ENCODE results near the gene DNAH3.

Gene DNAH3

DNA sequence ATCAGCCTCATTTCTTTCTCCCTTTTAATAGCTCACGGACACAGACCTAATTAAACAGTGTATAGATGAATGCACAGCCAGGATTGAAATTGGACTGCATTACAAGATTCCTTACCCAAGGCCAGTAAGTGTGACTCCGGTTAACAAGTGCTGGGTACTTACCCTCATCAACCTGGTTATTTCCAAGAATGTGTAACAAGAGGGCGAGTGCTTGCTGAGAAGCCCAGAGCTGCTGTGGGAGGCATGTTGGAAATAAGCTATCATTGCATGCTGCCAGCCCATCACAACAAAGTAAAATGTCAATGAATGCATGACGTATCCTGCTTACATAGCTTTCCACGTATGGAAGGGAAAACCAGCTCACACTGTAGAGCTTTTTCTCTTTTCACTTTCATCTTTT is 230.6 kb downstream of the DNAH3 start:
- no peak overlapping the region for H3K4me3 ChIP-seq (ENCODE audit: low read depth, low read length)
- in situ Hi-C loops (cut with HindIII; ENCODE audit: low sequenced_read_pairs), result no loop called here
- DNase-seq (ENCODE audit: low read depth), result no peak
- TF ChIP-seq, protein P1, sequence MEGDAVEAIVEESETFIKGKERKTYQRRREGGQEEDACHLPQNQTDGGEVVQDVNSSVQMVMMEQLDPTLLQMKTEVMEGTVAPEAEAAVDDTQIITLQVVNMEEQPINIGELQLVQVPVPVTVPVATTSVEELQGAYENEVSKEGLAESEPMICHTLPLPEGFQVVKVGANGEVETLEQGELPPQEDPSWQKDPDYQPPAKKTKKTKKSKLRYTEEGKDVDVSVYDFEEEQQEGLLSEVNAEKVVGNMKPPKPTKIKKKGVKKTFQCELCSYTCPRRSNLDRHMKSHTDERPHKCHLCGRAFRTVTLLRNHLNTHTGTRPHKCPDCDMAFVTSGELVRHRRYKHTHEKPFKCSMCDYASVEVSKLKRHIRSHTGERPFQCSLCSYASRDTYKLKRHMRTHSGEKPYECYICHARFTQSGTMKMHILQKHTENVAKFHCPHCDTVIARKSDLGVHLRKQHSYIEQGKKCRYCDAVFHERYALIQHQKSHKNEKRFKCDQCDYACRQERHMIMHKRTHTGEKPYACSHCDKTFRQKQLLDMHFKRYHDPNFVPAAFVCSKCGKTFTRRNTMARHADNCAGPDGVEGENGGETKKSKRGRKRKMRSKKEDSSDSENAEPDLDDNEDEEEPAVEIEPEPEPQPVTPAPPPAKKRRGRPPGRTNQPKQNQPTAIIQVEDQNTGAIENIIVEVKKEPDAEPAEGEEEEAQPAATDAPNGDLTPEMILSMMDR (IDR thresholded peaks at IDR 0.05; ENCODE audit: low read depth, low read length, missing control alignments), result no peak

DNA sequence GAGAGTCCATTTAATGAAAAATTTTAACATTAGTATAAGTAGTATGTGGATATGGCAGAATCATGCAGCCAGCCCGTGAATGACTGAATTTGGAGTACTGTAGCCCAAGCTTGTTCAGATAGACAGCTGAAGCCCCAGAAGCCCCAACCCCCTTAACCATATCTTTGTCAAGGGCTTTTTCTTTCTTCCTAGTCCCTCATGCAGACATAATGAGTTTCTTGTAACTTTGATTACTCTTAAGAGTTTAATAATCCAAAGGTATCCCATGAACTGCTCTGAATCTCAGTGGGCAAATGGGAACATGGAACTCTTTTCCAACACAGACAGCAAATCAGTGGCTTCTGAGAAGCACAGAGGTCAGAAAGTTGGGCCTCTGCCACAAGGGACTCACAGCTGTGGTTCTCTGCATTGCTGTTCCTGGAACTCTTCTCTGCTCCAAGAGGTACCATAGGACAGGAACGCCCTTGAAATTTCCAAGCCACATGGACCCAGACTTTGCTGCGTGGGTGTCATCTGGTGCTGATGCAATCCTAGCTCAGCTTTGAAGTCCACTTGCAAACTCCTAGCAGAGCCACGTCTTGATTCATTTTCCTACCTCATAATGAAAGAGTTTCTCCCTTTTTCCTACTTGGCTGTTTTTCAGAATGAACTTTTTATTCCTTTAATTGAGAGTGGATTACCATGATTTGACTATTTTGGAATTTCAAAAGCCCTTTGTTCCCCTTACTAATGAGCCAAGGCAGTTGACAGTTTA is 232.0 kb downstream of the DNAH3 start:
- H3K4me3 ChIP-seq (ENCODE audit: low read depth, low read length), result no peak overlapping the region
- DNase-seq (ENCODE audit: low read depth), result no peak
- in situ Hi-C loops (cut with HindIII; ENCODE audit: low sequenced_read_pairs), result no loop called here
- TF ChIP-seq, protein P1 (IDR thresholded peaks at IDR 0.05; ENCODE audit: low read depth, low read length, missing control alignments), result no peak

DNA sequence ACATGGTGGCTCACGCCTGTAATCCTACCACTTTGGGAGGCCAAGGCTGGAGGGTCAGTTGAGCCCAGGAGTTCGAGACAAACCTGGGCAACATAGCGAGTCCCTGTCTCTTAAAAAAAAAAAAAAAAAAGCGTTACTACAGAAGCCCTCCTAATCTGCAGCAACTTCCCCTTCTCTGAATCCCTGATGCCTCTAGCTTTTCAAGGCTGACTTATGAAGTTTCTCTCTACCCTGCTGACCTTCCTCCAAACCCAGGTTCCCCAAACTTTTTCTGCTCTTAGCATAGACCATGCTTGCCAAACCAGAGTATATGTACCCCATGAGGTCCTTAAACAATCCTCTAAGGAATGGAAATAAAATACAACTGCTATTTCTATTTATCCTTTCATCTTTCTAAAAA is 233.7 kb downstream of the DNAH3 start:
- no peak overlapping the region for H3K4me3 ChIP-seq (ENCODE audit: low read depth, low read length)
- in situ Hi-C loops (cut with HindIII; ENCODE audit: low sequenced_read_pairs), result no loop called here
- TF ChIP-seq, protein P1 (IDR thresholded peaks at IDR 0.05; ENCODE audit: low read depth, low read length, missing control alignments), result no peak
- no peak for DNase-seq (ENCODE audit: low read depth)

DNA sequence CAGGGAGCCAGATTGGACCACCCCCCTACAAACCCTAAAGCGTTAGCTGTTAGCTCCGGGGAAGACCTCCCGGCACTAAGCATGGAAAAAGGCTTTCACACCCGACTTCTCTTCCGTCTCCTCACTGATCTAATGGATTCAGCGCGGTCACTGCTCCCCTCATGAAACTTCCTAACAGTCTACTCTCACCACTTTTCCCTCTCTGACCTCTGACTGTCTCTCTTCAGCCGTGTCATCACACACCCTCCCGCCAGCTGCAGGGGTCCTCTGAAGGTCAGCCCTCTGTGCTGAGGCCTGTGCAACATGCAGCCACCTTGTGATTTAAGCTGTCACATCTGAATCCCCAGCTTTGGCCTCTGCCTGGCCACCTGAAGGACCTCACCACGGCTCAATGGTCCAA is 234.4 kb downstream of the DNAH3 start:
- H3K4me3 ChIP-seq (ENCODE audit: low read depth, low read length), result no peak overlapping the region
- in situ Hi-C loops (cut with HindIII; ENCODE audit: low sequenced_read_pairs), result no loop called here
- TF ChIP-seq, protein P1 (IDR thresholded peaks at IDR 0.05; ENCODE audit: low read depth, low read length, missing control alignments), result no peak
- no peak for DNase-seq (ENCODE audit: low read depth)

DNA sequence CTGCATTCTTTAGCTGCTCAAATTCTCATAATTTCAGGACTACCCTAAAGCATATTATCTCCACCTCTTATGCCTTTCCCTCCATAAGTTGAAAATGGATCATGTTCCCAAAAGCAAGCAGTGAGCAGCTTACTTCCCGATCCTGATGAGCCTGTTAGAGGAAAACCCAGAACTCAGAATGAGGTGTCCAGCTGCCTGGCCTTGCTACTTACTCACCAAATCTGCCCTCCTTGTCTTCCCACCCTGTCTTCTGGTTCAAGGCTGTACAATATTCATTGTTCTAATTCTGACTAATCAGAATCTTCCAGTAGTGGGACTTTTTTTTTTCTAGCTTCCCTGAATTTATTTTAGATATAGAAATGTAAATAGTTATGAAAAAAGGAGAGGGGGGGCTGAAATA is 239.3 kb downstream of the DNAH3 start:
- H3K4me3 ChIP-seq (ENCODE audit: low read depth, low read length), result no peak overlapping the region
- in situ Hi-C loops (cut with HindIII; ENCODE audit: low sequenced_read_pairs), result no loop called here
- TF ChIP-seq, protein P1 (IDR thresholded peaks at IDR 0.05; ENCODE audit: low read depth, low read length, missing control alignments), result no peak
- no peak for DNase-seq (ENCODE audit: low read depth)

DNA sequence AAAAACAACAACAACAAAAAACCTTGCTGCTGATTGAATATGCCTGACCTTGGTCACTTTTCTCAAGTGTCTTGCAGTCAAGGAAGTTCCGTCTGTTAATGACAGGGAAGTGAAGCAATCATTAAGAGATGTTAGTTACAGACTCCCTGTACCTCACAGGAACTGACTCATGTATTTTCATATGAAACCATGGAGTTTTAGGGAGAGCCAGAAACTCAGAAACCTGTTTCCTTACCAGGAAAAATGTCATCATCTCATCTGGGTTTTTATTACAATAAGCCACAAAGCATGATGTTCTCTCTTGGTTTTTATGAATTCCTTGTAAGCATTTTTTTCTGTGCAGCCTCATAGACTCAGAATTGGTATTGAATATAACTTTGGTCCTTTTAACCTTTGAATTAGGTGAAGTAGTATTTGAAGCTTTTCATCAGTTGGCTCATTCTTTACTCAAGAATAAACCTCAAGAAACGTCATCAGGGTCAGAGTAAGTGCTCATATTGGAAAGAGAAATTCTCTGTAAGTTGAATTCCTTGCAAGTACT is 239.8 kb downstream of the DNAH3 start:
- peak; percentile 82 for DNase-seq (ENCODE audit: low read depth)
- H3K4me3 ChIP-seq (ENCODE audit: low read depth, low read length), result no peak overlapping the region
- in situ Hi-C loops (cut with HindIII; ENCODE audit: low sequenced_read_pairs), result no loop called here
- TF ChIP-seq, protein P1 (IDR thresholded peaks at IDR 0.05; ENCODE audit: low read depth, low read length, missing control alignments), result no peak

Measured in astrocyte of the cerebellum (primary cell).